GM12878 (cell line): Measurements from ENCODE around the gene CLCNKB. TPM values are rescaled to one million over a fixed set of nuclear protein-coding genes. Genes with fewer than 3 reads are reported as not detected.

Source experiments
- BHLHE40 ChIP-seq, 2 experiments: fragments of 450-650 bp in 1 of 2; IDR thresholded peaks; 2 replicates each; pipeline ENCODE4 v1.6.1; 2011 to 2017; ENCODE audit warnings: low read depth in 2 of 2, borderline replicate concordance in 1 of 2, improper control_type of control experiment in 1 of 2, low read length in 1 of 2, mild to moderate bottlenecking in 1 of 2
- CEBPB ChIP-seq, 2 experiments: fragments of 150-350 bp in 1 of 2; IDR thresholded peaks; 2 replicates each; pipeline ENCODE4 v1.6.1; 2012 to 2014; ENCODE audit warnings: low read depth in 2 of 2, low read length in 2 of 2, borderline replicate concordance in 1 of 2, inconsistent platforms in 1 of 2
- ETV6 ChIP-seq, 2 experiments: fragments of 450-650 bp in 1 of 2; IDR thresholded peaks in 1 of 2; conservative IDR thresholded peaks in 1 of 2; 2 replicates each; pipeline ENCODE4 v1.6.1; 2014; ENCODE audit warnings: antibody characterized with exemption in 1 of 2, borderline replicate concordance in 1 of 2, low read depth in 1 of 2, mild to moderate bottlenecking in 1 of 2, moderate library complexity in 1 of 2
- FOS ChIP-seq: IDR thresholded peaks from 3 replicates; pipeline ENCODE4 v1.6.1; 2011; ENCODE audit warnings: borderline replicate concordance; ENCODE audit not compliant: insufficient read length; ENCODE audit errors: extremely low read depth
- GATAD2B ChIP-seq: fragments of 450-650 bp; conservative IDR thresholded peaks from 2 replicates; pipeline ENCODE4 v1.6.1; 2017; ENCODE audit warnings: low read depth, mild to moderate bottlenecking, moderate library complexity
- IRF5 ChIP-seq: fragments of 450-650 bp; IDR thresholded peaks from 2 replicates; pipeline ENCODE4 v1.6.1; 2017; ENCODE audit warnings: borderline replicate concordance
- MYC ChIP-seq: IDR thresholded peaks from 2 replicates; pipeline ENCODE4 v1.6.1; 2011; ENCODE audit warnings: mild to moderate bottlenecking, low read length, moderate library complexity, inconsistent platforms; ENCODE audit not compliant: insufficient read depth, insufficient replicate concordance, insufficient read length, severe bottlenecking
- STAT3 ChIP-seq: IDR thresholded peaks from 2 replicates; pipeline ENCODE4 v1.6.1; 2011; ENCODE audit warnings: low read depth, low read length, improper control_type of control experiment
- polyA plus RNA-seq, 11 experiments: library from polyadenylated mRNA; depleted of rRNA in 4 of 11; unstranded in 6 of 11; stranded (reverse) in 5 of 11; fragments of >200 nt; fragmentation: Nextera tagmentation in 4 of 11; fragmentation: Illumina TruSeq in 1 of 11; extraction: Ambion mirVana in 4 of 11; extraction: Trizol in 1 of 11; gene quantifications; 1 replicate in 1 of 11; 2 replicates in 10 of 11; pipeline versions ENCODE4 v1.2.1 to v1.2.3, GENCODE V29; 2011 to 2016; ENCODE audit warnings: inconsistent platforms in 2 of 11, missing spikeins in 2 of 11, low read depth in 1 of 11
- total RNA-seq, 4 experiments: library from RNA; depleted of rRNA in 3 of 4; stranded (reverse); fragments of >200 nt in 3 of 4; fragmentation: Illumina TruSeq in 1 of 4; extraction: Trizol in 1 of 4; gene quantifications; 2 replicates each; pipeline versions ENCODE4 v1.2.1 to v1.2.3, GENCODE V29; 2013 to 2021
- TF ChIP-seq, protein P1 (sequence below): fragments of 450-650 bp; IDR thresholded peaks from 2 replicates; pipeline ENCODE4 v1.6.1; 2017; ENCODE audit warnings: mild to moderate bottlenecking, low read depth, inconsistent platforms; ENCODE audit not compliant: poor library complexity, severe bottlenecking

The CLCNKB gene
- total and polyA plus RNA-seq, 10 of the 15 experiments (the other 5 are each of a cell fraction or from before 2014, with no cell fraction given): 0.05 TPM; not detected in 9

- TF ChIP-seq, protein P1, sequence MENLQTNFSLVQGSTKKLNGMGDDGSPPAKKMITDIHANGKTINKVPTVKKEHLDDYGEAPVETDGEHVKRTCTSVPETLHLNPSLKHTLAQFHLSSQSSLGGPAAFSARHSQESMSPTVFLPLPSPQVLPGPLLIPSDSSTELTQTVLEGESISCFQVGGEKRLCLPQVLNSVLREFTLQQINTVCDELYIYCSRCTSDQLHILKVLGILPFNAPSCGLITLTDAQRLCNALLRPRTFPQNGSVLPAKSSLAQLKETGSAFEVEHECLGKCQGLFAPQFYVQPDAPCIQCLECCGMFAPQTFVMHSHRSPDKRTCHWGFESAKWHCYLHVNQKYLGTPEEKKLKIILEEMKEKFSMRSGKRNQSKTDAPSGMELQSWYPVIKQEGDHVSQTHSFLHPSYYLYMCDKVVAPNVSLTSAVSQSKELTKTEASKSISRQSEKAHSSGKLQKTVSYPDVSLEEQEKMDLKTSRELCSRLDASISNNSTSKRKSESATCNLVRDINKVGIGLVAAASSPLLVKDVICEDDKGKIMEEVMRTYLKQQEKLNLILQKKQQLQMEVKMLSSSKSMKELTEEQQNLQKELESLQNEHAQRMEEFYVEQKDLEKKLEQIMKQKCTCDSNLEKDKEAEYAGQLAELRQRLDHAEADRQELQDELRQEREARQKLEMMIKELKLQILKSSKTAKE: no peak
- TF ChIP-seq IRF5 (no peak), ETV6 (conservative IDR thresholded peaks at IDR 0.05 in 1 of 2, IDR thresholded peaks at IDR 0.05 in 1 of 2; ENCODE audit: borderline replicate concordance in 1 of 2, low read depth in 1 of 2) (no peak), FOS (no peak), STAT3 (no peak), CEBPB (IDR thresholded peaks at IDR 0.05; ENCODE audit: borderline replicate concordance in 1 of 2, low read depth in 2 of 2, low read length in 2 of 2) (no peak), GATAD2B (no peak), MYC (no peak), BHLHE40 (IDR thresholded peaks at IDR 0.05; ENCODE audit: borderline replicate concordance in 1 of 2, low read depth in 2 of 2, low read length in 1 of 2) (no peak; a peak in 1 of 4 replicates)
Measured at GRCh38 chr1:15994590-15995351, 48.8 kb upstream of the CLCNKB start (continued).
